DLD1 (cell line): Measurements from ENCODE around the gene PILRB.

Experiments used
- in situ Hi-C: cut with HindIII; loops from 2 replicates; pipeline ENCODE4 v1.10.0; 2017; ENCODE audit warnings: low sequenced_read_pairs

The PILRB gene

GRCh38 chr7:100400656-100401055 lies 42.7 kb downstream of the PILRB start:
- in situ Hi-C loops = no loop called here

- in situ Hi-C loops = no loop called here
These were observed 43.9 kb downstream of the PILRB start for GRCh38 chr7:100401811-100402210.

- in situ Hi-C loops = no loop called here
These were observed 44.3 kb downstream of the PILRB start for GRCh38 chr7:100402241-100402640.

GRCh38 chr7:100406767-100407166 lies 48.9 kb downstream of the PILRB start:
- in situ Hi-C loops = no loop called here

- in situ Hi-C loops = no loop called here
These were observed 49.6 kb downstream of the PILRB start for GRCh38 chr7:100407285-100408180.

- in situ Hi-C loops = no loop called here
These were observed 53.2 kb downstream of the PILRB start for GRCh38 chr7:100411101-100411500.

- in situ Hi-C loops = no loop called here
These were observed 55.4 kb downstream of the PILRB start for GRCh38 chr7:100413346-100413745.

GRCh38 chr7:100413889-100414288 lies 56.0 kb downstream of the PILRB start:
- in situ Hi-C loops = no loop called here

- in situ Hi-C loops = no loop called here
These were observed 57.5 kb downstream of the PILRB start for GRCh38 chr7:100415448-100415847.
